ENCODE measurements around the gene GSTA3. TPM values are rescaled to one million over a fixed set of nuclear protein-coding genes. Genes with fewer than 3 reads are reported as not detected.

Gene GSTA3
- total and polyA plus RNA-seq, 2 of the 13 experiments (the other 11 are each of a cell fraction or from before 2014, with no cell fraction given) = not detected

DNA sequence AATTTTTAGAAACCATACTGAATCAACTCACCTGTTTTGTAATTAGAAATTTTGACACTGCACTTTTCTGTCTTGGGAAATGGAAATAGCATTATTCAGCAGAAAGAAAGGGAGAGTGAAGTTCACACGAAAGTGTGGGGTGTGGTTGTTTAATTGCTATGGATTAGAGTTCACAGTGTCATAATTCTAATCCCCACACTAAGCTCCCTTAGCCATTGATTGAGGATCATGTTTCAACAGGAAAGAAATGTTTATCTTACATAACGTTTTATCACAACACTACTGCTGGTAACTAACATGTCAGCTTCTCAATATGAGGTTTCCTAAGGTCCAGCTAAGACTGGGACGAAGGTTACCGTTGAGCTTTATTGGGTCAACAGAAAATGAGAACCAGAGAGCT is 37.5 kb downstream of the GSTA3 start (continued):
- no peak for TF ChIP-seq ZNF441 (CRISPR knock-in tag; IDR thresholded peaks at IDR 0.05; ENCODE audit: borderline replicate concordance)
- no peak for TF ChIP-seq FOXA3 (CRISPR knock-in tag; IDR thresholded peaks at IDR 0.05)
- TF ChIP-seq SIX4 (CRISPR knock-in tag; IDR thresholded peaks at IDR 0.05) = peak; percentile 56; the same call in 1 of the 2 replicates
- TF ChIP-seq ZNF343 (CRISPR knock-in tag; IDR thresholded peaks at IDR 0.05) = no peak
- TF ChIP-seq U2AF1 (optimal IDR thresholded peaks at IDR 0.05; ENCODE audit: low read depth, low read length) = no peak
- TF ChIP-seq, protein P1, sequence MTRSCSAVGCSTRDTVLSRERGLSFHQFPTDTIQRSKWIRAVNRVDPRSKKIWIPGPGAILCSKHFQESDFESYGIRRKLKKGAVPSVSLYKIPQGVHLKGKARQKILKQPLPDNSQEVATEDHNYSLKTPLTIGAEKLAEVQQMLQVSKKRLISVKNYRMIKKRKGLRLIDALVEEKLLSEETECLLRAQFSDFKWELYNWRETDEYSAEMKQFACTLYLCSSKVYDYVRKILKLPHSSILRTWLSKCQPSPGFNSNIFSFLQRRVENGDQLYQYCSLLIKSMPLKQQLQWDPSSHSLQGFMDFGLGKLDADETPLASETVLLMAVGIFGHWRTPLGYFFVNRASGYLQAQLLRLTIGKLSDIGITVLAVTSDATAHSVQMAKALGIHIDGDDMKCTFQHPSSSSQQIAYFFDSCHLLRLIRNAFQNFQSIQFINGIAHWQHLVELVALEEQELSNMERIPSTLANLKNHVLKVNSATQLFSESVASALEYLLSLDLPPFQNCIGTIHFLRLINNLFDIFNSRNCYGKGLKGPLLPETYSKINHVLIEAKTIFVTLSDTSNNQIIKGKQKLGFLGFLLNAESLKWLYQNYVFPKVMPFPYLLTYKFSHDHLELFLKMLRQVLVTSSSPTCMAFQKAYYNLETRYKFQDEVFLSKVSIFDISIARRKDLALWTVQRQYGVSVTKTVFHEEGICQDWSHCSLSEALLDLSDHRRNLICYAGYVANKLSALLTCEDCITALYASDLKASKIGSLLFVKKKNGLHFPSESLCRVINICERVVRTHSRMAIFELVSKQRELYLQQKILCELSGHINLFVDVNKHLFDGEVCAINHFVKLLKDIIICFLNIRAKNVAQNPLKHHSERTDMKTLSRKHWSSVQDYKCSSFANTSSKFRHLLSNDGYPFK (CRISPR knock-in tag; IDR thresholded peaks at IDR 0.05; ENCODE audit: borderline replicate concordance) = no peak
- TF ChIP-seq PHF5A (CRISPR knock-in tag; IDR thresholded peaks at IDR 0.05; ENCODE audit: low read depth, unreplicated experiment) = no peak
- TF ChIP-seq ZNF788 (CRISPR knock-in tag; IDR thresholded peaks at IDR 0.05; ENCODE audit: borderline replicate concordance) = no peak
- no peak for TF ChIP-seq MAFG (CRISPR knock-in tag; IDR thresholded peaks at IDR 0.05)
- no peak for TF ChIP-seq TCF12 (IDR thresholded peaks at IDR 0.05)
- no peak for TF ChIP-seq TCF12 (CRISPR knock-in tag; IDR thresholded peaks at IDR 0.05)
- no peak for TF ChIP-seq HNF1A (IDR thresholded peaks at IDR 0.05; ENCODE audit: low read depth)
- TF ChIP-seq HNF1A (CRISPR knock-in tag; IDR thresholded peaks at IDR 0.05; ENCODE audit: borderline replicate concordance) = no peak
- no peak for TF ChIP-seq E2F5 (CRISPR knock-in tag; conservative IDR thresholded peaks at IDR 0.05)
- TF ChIP-seq ZNF101 (CRISPR knock-in tag; IDR thresholded peaks at IDR 0.05; ENCODE audit: borderline replicate concordance, low read depth) = no peak
- no peak for TF ChIP-seq ETV6 (CRISPR knock-in tag; conservative IDR thresholded peaks at IDR 0.05)
- no peak for TF ChIP-seq ZNF44 (CRISPR knock-in tag; IDR thresholded peaks at IDR 0.05)
- TF ChIP-seq RAD21 (CRISPR knock-in tag; IDR thresholded peaks at IDR 0.05) = no peak
- no peak for TF ChIP-seq SP5 (CRISPR knock-in tag; IDR thresholded peaks at IDR 0.05; ENCODE audit: borderline replicate concordance, low read depth)
- TF ChIP-seq RXRB (CRISPR knock-in tag; IDR thresholded peaks at IDR 0.05; ENCODE audit: borderline replicate concordance) = peak; percentile 43; the same call in 1 of the 2 replicates
- no peak for TF ChIP-seq ZNF672 (CRISPR knock-in tag; IDR thresholded peaks at IDR 0.05)
- TF ChIP-seq ZNF251 (CRISPR knock-in tag; IDR thresholded peaks at IDR 0.05) = no peak
- TF ChIP-seq MEIS1 (CRISPR knock-in tag; IDR thresholded peaks at IDR 0.05; ENCODE audit: borderline replicate concordance) = no peak
- TF ChIP-seq ATF4 (CRISPR knock-in tag; IDR thresholded peaks at IDR 0.05) = no peak
- TF ChIP-seq ZNF143 (CRISPR knock-in tag; IDR thresholded peaks at IDR 0.05) = no peak

Data from HepG2 (cell line).